GM21576 (cell line): ENCODE data around the gene DMRT2.

ENCODE experiments used
- ATAC-seq: cut with Tn5 transposase; IDR thresholded peaks from one replicate; pipeline ENCODE4 v1.9.1; 2021; ENCODE audit warnings: mild to moderate bottlenecking, moderate library complexity; ENCODE audit not compliant: unreplicated experiment

The DMRT2 gene

GRCh38 chr9:1086517-1086916 is 36.4 kb downstream of the DMRT2 start:
- no peak for ATAC-seq

- ATAC-seq = no peak
These were observed 37.1 kb downstream of the DMRT2 start for GRCh38 chr9:1087120-1087881.

GRCh38 chr9:1094749-1095148 is 44.6 kb downstream of the DMRT2 start:
- ATAC-seq = no peak

GRCh38 chr9:1096155-1096964 is 46.2 kb downstream of the DMRT2 start:
- no peak for ATAC-seq

- no peak for ATAC-seq
These were observed 48.4 kb downstream of the DMRT2 start for GRCh38 chr9:1098551-1098950.

GRCh38 chr9:1100201-1100600 is 50.0 kb downstream of the DMRT2 start:
- no peak for ATAC-seq

- no peak for ATAC-seq
These were observed 50.8 kb downstream of the DMRT2 start for GRCh38 chr9:1100945-1101344.

GRCh38 chr9:1101846-1102641 is 51.9 kb downstream of the DMRT2 start:
- no peak for ATAC-seq

- ATAC-seq = no peak
These were observed 52.4 kb downstream of the DMRT2 start for GRCh38 chr9:1102642-1102970.
